ENCODE measurements around the gene MAD1L1. TPM values are rescaled to one million over a fixed set of nuclear protein-coding genes. Genes with fewer than 3 reads are reported as not detected.
A peak's percentile ranks its signal among the peaks of the same experiment; 100 is the strongest.

MAD1L1 gene
- total and polyA plus RNA-seq, 11 donors: 11.1 to 29.7 (median 20.9) TPM

GRCh38 chr7:1966631-1967200, 266.0 kb downstream of the MAD1L1 start:
- Histone ChIP-seq H3K9me3 (peaks cover 0 to 3% (median 0%) of the 10 kb centered on the region in 12 donors), H3K27me3 (no peaks in the 10 kb centered on the region), H3K36me3 (no peaks in the 10 kb centered on the region), H3K4me1 (peaks cover 0 to 9% (median 0%) of the 10 kb centered on the region in 12 donors), H3K27ac (no peak overlapping the region), H3K4me3 (no peak overlapping the region)
- TF ChIP-seq CTCF (IDR thresholded peaks at IDR 0.05) (no peak), POLR2A (IDR thresholded peaks at IDR 0.05) (no peak)
- intact Hi-C loops (cut with DNase I): loop anchor here in 1 of 10 donors (10.0 kb wide), 1 partner anchor 368 kb away; no protein-coding TSS in a partner anchor
- no peak for ATAC-seq
- peak in 2 of 5 donors; percentile 12 to 54 for DNase-seq
- 92 to 96% (median 96%) methylated on average over 26 of the region's 26 CpGs for WGBS, 4 donors

DNA sequence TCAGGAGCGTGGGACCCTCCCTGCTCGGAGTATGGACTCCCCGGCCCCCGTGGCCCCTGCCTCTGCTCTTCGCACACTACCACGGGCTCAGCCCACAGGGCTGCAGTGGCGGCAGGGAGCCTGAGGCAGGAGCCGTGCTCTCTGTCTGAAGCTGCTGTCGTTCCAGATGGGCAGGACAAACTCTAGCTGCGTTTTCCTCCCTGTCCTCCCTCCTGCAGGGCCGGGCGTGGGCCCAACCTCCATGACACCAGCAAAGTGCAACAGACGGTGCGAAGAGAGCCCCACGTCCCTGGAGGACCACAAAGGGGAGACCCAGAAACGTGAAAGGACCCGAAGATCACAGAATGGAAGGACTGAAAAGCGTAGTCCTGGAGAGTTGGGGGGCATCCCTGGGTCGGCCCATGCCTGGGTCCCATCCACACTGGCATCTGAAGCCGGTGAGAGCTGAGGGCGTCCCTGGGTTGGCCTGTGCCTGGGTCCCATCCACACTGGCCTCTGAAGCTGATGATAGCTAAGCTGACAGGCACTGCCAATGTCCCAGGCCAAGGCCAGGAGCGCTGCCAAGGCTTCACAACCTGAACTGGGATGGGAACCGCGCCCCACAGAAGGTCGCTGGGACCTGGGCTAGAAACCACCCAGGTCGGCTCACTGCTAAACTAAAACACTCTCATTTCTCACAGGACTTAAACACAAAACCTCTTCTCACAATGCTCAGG, 267.0 kb downstream of the MAD1L1 start:
- Histone ChIP-seq H3K4me3 (no peak overlapping the region), H3K27ac (peak overlapping the region in 2 of 12 donors; percentile 14 to 46), H3K27me3 (no peaks in the 10 kb centered on the region), H3K36me3 (no peaks in the 10 kb centered on the region), H3K4me1 (peaks cover 0 to 9% (median 0%) of the 10 kb centered on the region in 12 donors), H3K9me3 (peaks cover 0 to 3% (median 0%) of the 10 kb centered on the region in 12 donors)
- WGBS, 4 donors: 78 to 88% (median 79%) methylated on average over 26 of the region's 26 CpGs
- peak; percentile 94 to 97 (median 95) for ATAC-seq
- peak; percentile 62 to 89 (median 78) for DNase-seq
- intact Hi-C loops (cut with DNase I): loop anchor here in 1 of 10 donors (10.0 kb wide), 1 partner anchor 369 kb away; no protein-coding TSS in a partner anchor
- TF ChIP-seq CTCF (IDR thresholded peaks at IDR 0.05): no peak
- TF ChIP-seq POLR2A (IDR thresholded peaks at IDR 0.05): no peak

DNA sequence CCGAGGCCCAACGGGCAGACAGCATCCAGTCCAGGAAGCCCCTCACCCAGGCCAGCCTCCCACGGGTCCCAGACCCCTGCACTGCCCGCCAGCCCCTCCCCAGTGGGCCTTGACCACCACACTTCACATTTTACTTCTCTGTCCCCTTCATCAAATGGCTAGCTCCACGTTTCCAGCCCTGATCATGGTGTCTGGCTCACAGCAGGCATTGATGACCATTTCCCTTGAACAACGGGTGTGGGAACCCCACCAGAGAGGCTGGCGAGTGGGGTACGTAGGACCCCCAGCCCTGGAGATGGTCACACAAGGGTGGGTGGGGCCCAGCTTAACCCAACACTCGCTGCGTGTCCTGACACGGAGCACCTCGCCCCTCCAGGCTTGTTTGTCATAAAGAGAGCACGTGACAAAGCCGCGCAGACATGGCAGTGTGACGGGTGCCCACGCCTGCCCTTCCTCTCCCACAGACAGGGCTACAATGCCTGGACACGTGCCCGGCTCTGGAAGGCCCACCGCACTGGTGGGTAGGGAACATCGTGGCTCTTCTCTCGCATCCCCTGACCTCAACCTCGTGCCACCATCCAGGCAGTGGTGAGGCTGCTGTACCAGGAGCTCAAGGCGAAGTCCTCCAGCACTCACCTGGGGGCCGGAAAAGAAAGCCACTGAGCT, 267.7 kb downstream of the MAD1L1 start:
- Histone ChIP-seq H3K9me3 (peaks cover 0 to 3% (median 0%) of the 10 kb centered on the region in 12 donors), H3K27ac (peak overlapping the region in 2 of 12 donors; percentile 14 to 46), H3K36me3 (no peaks in the 10 kb centered on the region), H3K27me3 (no peaks in the 10 kb centered on the region), H3K4me3 (no peak overlapping the region), H3K4me1 (peaks cover 0 to 9% (median 0%) of the 10 kb centered on the region in 12 donors)
- intact Hi-C loops (cut with DNase I): loop anchor here in 1 of 10 donors (10.0 kb wide), 1 partner anchor 370 kb away; no protein-coding TSS in a partner anchor
- DNase-seq (peak in 3 of 5 donors; percentile 9 to 52 (median 26)), ATAC-seq (no peak)
- 87 to 96% (median 92%) methylated on average over 21 to 25 of the region's 25 CpGs for WGBS, 4 donors
- TF ChIP-seq CTCF (IDR thresholded peaks at IDR 0.05) (no peak), POLR2A (IDR thresholded peaks at IDR 0.05) (no peak)
